Skeletal muscle tissue (tissue), 4 donors: ENCODE results near the gene PCCB. TPM values are rescaled to one million over a fixed set of nuclear protein-coding genes. Genes with fewer than 3 reads are reported as not detected.

Source experiments
- H3K27ac ChIP-seq: one replicate; pipeline ENCODE4 v1.7.0; 2013; ENCODE audit warnings: mild to moderate bottlenecking, low read depth, low read length, inconsistent platforms
- H3K27me3 ChIP-seq, 3 donors: one replicate each; pipeline ENCODE4 v1.7.0; 2013; ENCODE audit warnings: low read length in 3 of 3; ENCODE audit not compliant: control insufficient read depth in 3 of 3, insufficient read depth in 3 of 3
- H3K36me3 ChIP-seq, 3 donors: one replicate each; pipeline ENCODE4 v1.7.0; 2013; ENCODE audit warnings: low read length in 3 of 3; ENCODE audit not compliant: control insufficient read depth in 3 of 3, insufficient read depth in 3 of 3
- H3K4me1 ChIP-seq, 3 donors: one replicate each; pipeline ENCODE4 v1.7.0; 2013; ENCODE audit warnings: low read length in 3 of 3, mild to moderate bottlenecking in 3 of 3; ENCODE audit not compliant: control insufficient read depth in 3 of 3, insufficient read depth in 3 of 3
- H3K4me3 ChIP-seq, 3 donors: one replicate each; pipeline ENCODE4 v1.7.0; 2013; ENCODE audit warnings: low read length in 3 of 3
- H3K9ac ChIP-seq, 3 donors: one replicate each; pipeline ENCODE4 v1.7.0; 2013; ENCODE audit warnings: low read length in 3 of 3, mild to moderate bottlenecking in 3 of 3, moderate library complexity in 2 of 3, low read depth in 1 of 3
- H3K9me3 ChIP-seq, 3 donors: one replicate each; pipeline ENCODE4 v1.7.0; 2013; ENCODE audit warnings: low read length in 3 of 3; ENCODE audit not compliant: control insufficient read depth in 3 of 3
- total RNA-seq: library from RNA; depleted of rRNA; stranded (reverse); fragments of >200 nt; gene quantifications from one replicate; pipeline ENCODE4 v1.2.3, GENCODE V29; 2014
- donor health status: Osteomylitis.

Gene PCCB
- total RNA-seq, 1 donor from 2014 or later = 34.4 TPM

- Histone ChIP-seq H3K4me3 (no peak overlapping the region), H3K9ac (no peak overlapping the region), H3K36me3 (peaks cover 38 to 62% (median 48%) of the 10 kb centered on the region in 3 donors), H3K9me3 (no peaks in the 10 kb centered on the region), H3K27ac (no peak overlapping the region), H3K27me3 (no peaks in the 10 kb centered on the region), H3K4me1 (no peaks in the 10 kb centered on the region)
These were observed 47.7 kb downstream of the PCCB start for GRCh38 chr3:136297826-136298225.

DNA sequence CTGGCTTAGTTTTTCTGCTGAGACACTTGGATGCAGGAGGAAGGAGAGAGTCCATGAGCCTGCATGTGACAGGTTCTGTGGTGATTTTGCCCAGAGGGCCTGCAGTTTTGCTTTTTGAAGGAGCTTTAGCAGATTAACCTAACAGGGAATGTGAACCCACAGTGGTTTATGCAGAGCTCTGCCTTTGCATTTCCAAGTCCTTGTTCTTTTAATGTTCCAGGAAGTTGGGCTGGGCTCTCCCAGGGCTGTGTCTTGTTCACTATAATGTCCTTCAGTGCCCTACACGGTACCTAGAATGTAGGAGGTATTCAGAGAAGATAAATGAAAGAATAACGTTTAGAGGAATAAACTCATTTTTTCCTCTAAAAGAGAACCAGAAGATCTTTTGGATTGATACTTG, 50.3 kb downstream of the PCCB start:
- no peak overlapping the region for H3K27ac ChIP-seq
- no peak overlapping the region for H3K9ac ChIP-seq
- H3K4me1 ChIP-seq = no peaks in the 10 kb centered on the region
- H3K4me3 ChIP-seq = no peak overlapping the region
- H3K27me3 ChIP-seq = no peaks in the 10 kb centered on the region
- H3K36me3 ChIP-seq = peaks cover 31 to 45% (median 39%) of the 10 kb centered on the region in 3 donors
- no peaks in the 10 kb centered on the region for H3K9me3 ChIP-seq

DNA sequence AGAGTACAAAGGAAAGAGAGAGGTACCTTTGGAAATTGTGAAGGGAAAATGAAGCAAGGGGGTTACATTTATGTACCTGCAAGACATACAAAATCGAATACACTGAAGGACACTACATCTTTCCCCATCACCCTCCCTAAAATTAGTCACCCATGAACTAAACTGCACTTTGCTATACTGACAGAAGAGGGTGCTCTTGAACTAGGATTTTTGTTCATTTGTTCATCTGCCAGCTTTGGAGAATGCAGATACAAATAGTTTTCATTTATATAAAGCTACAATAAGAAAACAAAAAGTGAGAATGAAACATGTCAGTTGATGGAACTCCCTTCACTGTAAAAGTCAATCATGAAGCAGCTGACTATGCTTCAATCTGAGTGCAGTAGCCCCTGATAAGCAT, 55.7 kb downstream of the PCCB start:
- no peaks in the 10 kb centered on the region for H3K9me3 ChIP-seq
- H3K4me1 ChIP-seq = no peaks in the 10 kb centered on the region
- H3K9ac ChIP-seq = no peak overlapping the region
- no peak overlapping the region for H3K4me3 ChIP-seq
- no peak overlapping the region for H3K27ac ChIP-seq
- peaks cover 10 to 11% (median 11%) of the 10 kb centered on the region in 3 donors for H3K36me3 ChIP-seq
- no peaks in the 10 kb centered on the region for H3K27me3 ChIP-seq

- peaks cover 3 to 13% (median 5%) of the 10 kb centered on the region in 3 donors for H3K36me3 ChIP-seq
These were observed 61.1 kb downstream of the PCCB start for GRCh38 chr3:136311261-136311660.

DNA sequence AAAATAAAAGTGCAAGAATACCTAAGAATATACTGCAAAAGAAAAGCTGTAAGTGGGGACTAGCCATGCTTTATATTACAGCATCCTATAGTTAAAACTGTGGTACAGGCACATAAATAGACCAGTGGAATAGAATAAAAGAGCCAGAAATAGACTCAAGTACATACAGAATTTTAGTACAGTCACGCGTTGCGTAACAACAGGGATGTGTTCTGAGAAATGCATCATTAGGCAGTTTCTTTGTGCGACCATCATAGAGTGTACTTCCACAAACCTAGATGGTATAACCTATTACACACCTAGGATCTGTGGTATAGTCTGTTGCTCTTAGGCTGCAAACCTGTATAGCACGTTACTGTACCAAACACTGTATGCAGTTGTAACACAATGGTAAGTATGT, 61.8 kb downstream of the PCCB start:
- no peaks in the 10 kb centered on the region for H3K4me1 ChIP-seq
- H3K27ac ChIP-seq = no peak overlapping the region
- H3K9ac ChIP-seq = no peak overlapping the region
- H3K27me3 ChIP-seq = no peaks in the 10 kb centered on the region
- no peaks in the 10 kb centered on the region for H3K9me3 ChIP-seq
- H3K36me3 ChIP-seq = peaks cover 3 to 16% (median 9%) of the 10 kb centered on the region in 3 donors
- H3K4me3 ChIP-seq = no peak overlapping the region

More at GRCh38 chr3:136311261-136311660, 61.1 kb downstream of the PCCB start:
- no peak overlapping the region for H3K9ac ChIP-seq
- H3K27ac ChIP-seq = no peak overlapping the region
- H3K4me1 ChIP-seq = no peaks in the 10 kb centered on the region
- H3K27me3 ChIP-seq = no peaks in the 10 kb centered on the region
- no peak overlapping the region for H3K4me3 ChIP-seq
- H3K9me3 ChIP-seq = no peaks in the 10 kb centered on the region

DNA sequence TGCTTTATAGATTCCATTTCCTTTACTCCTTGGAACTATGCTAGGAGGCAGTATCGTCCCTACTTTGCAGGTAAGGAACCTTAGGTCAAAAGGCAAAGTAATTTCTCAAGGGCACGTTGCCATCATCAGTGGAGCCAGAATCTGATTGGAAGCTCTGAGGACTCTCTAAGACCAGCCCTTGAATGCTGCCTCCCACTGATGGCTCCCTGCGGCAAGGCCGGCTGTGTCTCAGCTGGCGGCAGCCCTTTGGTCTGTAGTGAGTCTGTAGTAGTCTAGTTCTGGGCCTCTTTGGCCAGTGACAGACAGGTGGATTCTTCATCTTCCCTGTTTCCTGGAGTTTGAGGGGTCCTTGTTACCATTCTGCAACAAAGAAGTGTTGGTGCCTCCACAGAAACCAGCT, 76.2 kb downstream of the PCCB start:
- H3K9me3 ChIP-seq = no peaks in the 10 kb centered on the region
- no peak overlapping the region for H3K4me3 ChIP-seq
- H3K36me3 ChIP-seq = peaks cover 29 to 39% (median 37%) of the 10 kb centered on the region in 3 donors
- no peaks in the 10 kb centered on the region for H3K27me3 ChIP-seq
- no peak overlapping the region for H3K9ac ChIP-seq
- H3K4me1 ChIP-seq = no peaks in the 10 kb centered on the region
- H3K27ac ChIP-seq = no peak overlapping the region

DNA sequence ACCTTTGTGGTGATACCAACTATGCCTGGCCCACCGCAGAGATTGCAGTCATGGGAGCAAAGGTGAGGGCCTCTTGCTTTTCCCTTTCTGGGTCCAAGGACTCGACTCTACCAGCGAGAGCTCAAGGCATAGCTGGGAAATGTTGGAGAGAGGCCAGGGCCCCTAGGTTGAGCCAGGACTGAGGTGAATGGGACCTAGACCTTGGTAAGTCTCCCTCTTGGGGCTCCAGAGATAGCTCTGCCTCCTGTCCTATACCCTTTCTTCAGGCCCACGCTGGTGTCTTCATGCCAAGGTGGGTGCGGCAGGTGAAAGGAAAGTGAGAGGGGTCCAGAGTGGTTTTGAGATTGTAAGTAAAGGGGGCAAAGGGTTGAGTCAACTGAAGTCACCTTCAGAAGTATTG, 77.5 kb downstream of the PCCB start:
- H3K4me3 ChIP-seq = no peak overlapping the region
- no peaks in the 10 kb centered on the region for H3K27me3 ChIP-seq
- H3K36me3 ChIP-seq = peaks cover 26 to 38% (median 35%) of the 10 kb centered on the region in 3 donors
- H3K4me1 ChIP-seq = no peaks in the 10 kb centered on the region
- no peaks in the 10 kb centered on the region for H3K9me3 ChIP-seq
- no peak overlapping the region for H3K9ac ChIP-seq
- no peak overlapping the region for H3K27ac ChIP-seq

DNA sequence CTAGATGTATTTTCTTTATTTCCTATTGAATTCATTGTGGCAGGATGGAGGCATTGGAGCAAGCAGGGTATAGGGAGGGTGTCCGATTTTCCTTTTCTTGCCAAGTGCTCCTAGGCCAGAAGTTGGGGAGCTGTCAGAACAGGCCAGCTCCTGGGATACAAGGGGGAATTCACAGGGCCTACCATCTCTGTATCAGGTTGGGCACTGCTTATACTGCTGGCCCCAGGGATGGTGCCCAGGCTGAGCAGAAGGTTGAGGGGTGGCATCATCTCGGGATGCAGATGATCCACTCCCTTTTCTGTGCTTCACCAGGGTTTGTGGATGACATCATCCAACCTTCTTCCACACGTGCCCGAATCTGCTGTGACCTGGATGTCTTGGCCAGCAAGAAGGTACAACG, 79.5 kb downstream of the PCCB start:
- H3K36me3 ChIP-seq = peaks cover 33 to 45% (median 36%) of the 10 kb centered on the region in 3 donors
- no peak overlapping the region for H3K9ac ChIP-seq

GRCh38 chr3:136330900-136331299, 80.8 kb downstream of the PCCB start:
- Histone ChIP-seq H3K27me3 (no peaks in the 10 kb centered on the region), H3K9ac (no peak overlapping the region), H3K36me3 (peaks cover 36 to 52% (median 42%) of the 10 kb centered on the region in 3 donors), H3K27ac (no peak overlapping the region), H3K4me3 (no peak overlapping the region), H3K9me3 (no peaks in the 10 kb centered on the region), H3K4me1 (no peaks in the 10 kb centered on the region)

More for the DNA sequence above, 79.5 kb downstream of the PCCB start:
- H3K9me3 ChIP-seq = no peaks in the 10 kb centered on the region
- H3K27ac ChIP-seq = no peak overlapping the region
- no peak overlapping the region for H3K4me3 ChIP-seq
- H3K27me3 ChIP-seq = no peaks in the 10 kb centered on the region
- H3K4me1 ChIP-seq = no peaks in the 10 kb centered on the region

GRCh38 chr3:136332302-136332701, 82.2 kb downstream of the PCCB start:
- Histone ChIP-seq H3K4me3 (no peak overlapping the region), H3K9ac (no peak overlapping the region), H3K27me3 (no peaks in the 10 kb centered on the region), H3K27ac (no peak overlapping the region), H3K36me3 (peaks cover 28 to 45% (median 35%) of the 10 kb centered on the region in 3 donors), H3K4me1 (no peaks in the 10 kb centered on the region), H3K9me3 (no peaks in the 10 kb centered on the region)
